DMS153 treated with DMSO at 0.1 percent for 48 hours (cell line): ENCODE data around the gene GAS2L2.

Experiments
- DNase-seq: peaks from one replicate; lab custom pipeline; 2025; ENCODE audit not compliant: unreplicated experiment; lab: John Stamatoyannopoulos, UW

Gene GAS2L2

GRCh38 chr17:35701491-35701890 is 51.5 kb downstream of the GAS2L2 start:
- DNase-seq: no peak

DNA sequence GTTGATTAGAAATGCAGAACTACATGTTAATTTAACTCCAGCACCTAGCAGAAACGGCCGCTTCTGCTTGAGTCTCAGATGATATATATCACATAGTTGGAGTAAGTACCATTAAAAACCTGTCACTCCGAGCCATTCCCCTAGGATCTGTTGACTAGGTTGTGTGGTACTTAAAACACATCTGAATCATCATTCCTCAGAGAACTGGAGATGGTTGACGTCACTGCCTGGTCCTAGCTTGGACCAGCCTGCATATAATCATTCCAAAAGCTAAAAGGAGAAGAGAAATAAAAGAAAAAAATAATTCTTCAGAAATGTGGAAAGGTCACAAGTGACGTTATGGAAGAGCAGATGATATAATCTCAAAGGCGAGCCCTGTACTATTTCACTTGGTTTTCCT is 52.9 kb downstream of the GAS2L2 start:
- no peak for DNase-seq

GRCh38 chr17:35698800-35699199 is 54.2 kb downstream of the GAS2L2 start:
- no peak for DNase-seq

DNA sequence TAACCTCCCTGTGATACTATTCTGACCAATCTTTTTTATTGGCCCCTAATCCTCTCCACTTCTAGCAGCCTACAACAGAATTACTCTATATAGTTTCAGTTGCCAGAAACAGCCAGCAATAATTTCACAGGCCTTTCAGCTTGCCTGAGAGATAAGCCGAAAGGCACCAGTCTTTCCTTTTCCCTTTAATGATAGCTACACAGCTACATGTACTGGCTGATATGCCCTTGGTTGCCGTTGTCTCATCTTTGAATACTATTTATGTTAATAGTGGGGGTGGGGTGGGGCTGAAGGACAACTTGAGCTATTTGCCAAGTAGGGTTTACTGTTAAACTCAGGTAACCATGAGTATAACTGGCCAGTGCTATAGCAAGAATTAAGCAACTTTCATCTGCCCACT is 57.4 kb downstream of the GAS2L2 start:
- DNase-seq: no peak

DNA sequence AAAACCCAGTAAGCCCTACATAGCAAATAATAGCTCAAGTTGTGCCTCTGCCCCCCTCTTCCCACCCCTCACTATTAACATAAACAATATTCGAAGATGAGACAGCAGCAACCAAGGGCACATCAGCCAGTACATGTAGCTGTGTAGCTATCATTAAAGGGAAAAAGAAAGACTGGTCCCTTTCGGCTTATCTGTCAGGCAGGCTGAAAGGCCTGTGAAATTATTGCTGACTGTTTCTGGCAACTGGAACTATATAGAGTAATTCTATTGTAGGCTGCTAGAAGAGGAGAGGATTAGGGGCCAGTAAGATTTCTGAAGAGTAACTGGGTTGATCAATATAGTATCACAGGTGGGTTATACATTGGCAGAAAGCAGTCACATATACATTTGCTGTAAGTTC is 58.1 kb downstream of the GAS2L2 start:
- DNase-seq: no peak
